GM06990 (cell line): ENCODE results near the gene RABL6.
A peak's percentile ranks its signal among the peaks of the same experiment; 100 is the strongest.

Experiments used
- DNase-seq: peaks from one replicate; pipeline ENCODE4 v3.0.0-alpha.2; 2011; ENCODE audit not compliant: insufficient read length; ENCODE audit errors: extremely low read depth
- H3K27me3 ChIP-seq: replicated peaks from 2 replicates; pipeline ENCODE4 v1.6.0; 2011; ENCODE audit warnings: low read length; ENCODE audit not compliant: control insufficient read depth, insufficient read depth
- H3K36me3 ChIP-seq: 2 replicates; pipeline ENCODE4 v1.5.1; 2011; ENCODE audit warnings: low read length; ENCODE audit not compliant: control insufficient read depth, insufficient read depth
- H3K4me3 ChIP-seq: replicated peaks from 2 replicates; pipeline ENCODE4 v1.5.1; 2011; ENCODE audit warnings: low read depth, mild to moderate bottlenecking, control low read depth, low read length
- CTCF ChIP-seq: IDR thresholded peaks from 2 replicates; pipeline ENCODE4 v1.5.1; 2011; ENCODE audit warnings: low read length, control low read depth, mild to moderate bottlenecking, inconsistent platforms; ENCODE audit not compliant: insufficient read depth, poor library complexity, severe bottlenecking

Gene RABL6

GRCh38 chr9:136853596-136854112 is 45.9 kb downstream of the RABL6 start:
- Histone ChIP-seq H3K36me3 (peaks cover 19% of the 10 kb centered on the region), H3K4me3 (no peak overlapping the region), H3K27me3 (no peaks in the 10 kb centered on the region)
- DNase-seq, result peak; percentile 9
- TF ChIP-seq CTCF, result peak; percentile 41

GRCh38 chr9:136854113-136854841 is 46.5 kb downstream of the RABL6 start:
- Histone ChIP-seq H3K36me3 (peaks cover 19% of the 10 kb centered on the region), H3K27me3 (no peaks in the 10 kb centered on the region), H3K4me3 (no peak overlapping the region)
- no peak for TF ChIP-seq CTCF
- peak; percentile 29 for DNase-seq

- Histone ChIP-seq H3K27me3 (no peaks in the 10 kb centered on the region), H3K4me3 (no peak overlapping the region), H3K36me3 (peaks cover 19% of the 10 kb centered on the region)
- TF ChIP-seq CTCF, result no peak
- peak; percentile 13 for DNase-seq
Observed at GRCh38 chr9:136854842-136855460, 47.2 kb downstream of the RABL6 start.

- Histone ChIP-seq H3K36me3 (peaks cover 13% of the 10 kb centered on the region), H3K27me3 (no peaks in the 10 kb centered on the region), H3K4me3 (no peak overlapping the region)
- peak; percentile 13 for DNase-seq
- TF ChIP-seq CTCF, result no peak
Observed at GRCh38 chr9:136855461-136856078, 47.8 kb downstream of the RABL6 start.

- no peak for TF ChIP-seq CTCF
- Histone ChIP-seq H3K36me3 (peaks cover 14% of the 10 kb centered on the region), H3K4me3 (no peak overlapping the region), H3K27me3 (no peaks in the 10 kb centered on the region)
- DNase-seq, result peak; percentile 15
Observed at GRCh38 chr9:136856079-136856476, 48.3 kb downstream of the RABL6 start.
